ENCODE data around the gene CNIH1. TPM values are rescaled to one million over a fixed set of nuclear protein-coding genes. Genes with fewer than 3 reads are reported as not detected.

The CNIH1 gene
- total and polyA plus RNA-seq, 8 donors, result 10.8 to 43.5 (median 34.7) TPM

GRCh38 chr14:54435500-54435981, 5.6 kb downstream of the CNIH1 start:
- WGBS, 2 donors, result 88 to 90% methylated on average over 4 of the region's 4 CpGs
- intact Hi-C loops (cut with DNase I), result no loop called here
- ATAC-seq (no peak), DNase-seq (no peak), FAIRE-seq (no peak)
- Histone ChIP-seq H3K36me3 (no peaks in the 10 kb centered on the region), H3K27ac (no peak overlapping the region), H3K27me3 (no peaks in the 10 kb centered on the region), H3K9me3 (no peaks in the 10 kb centered on the region), H3K4me3 (no peak overlapping the region), H3K4me1 (peaks cover 3 to 12% (median 3%) of the 10 kb centered on the region in 3 donors)
- no peak for TF ChIP-seq CTCF (IDR thresholded peaks at IDR 0.05)

- 94% methylated on average over 2 of the region's 2 CpGs for WGBS, 2 donors
- FAIRE-seq, result no peak
- intact Hi-C loops (cut with DNase I), result no loop called here
- TF ChIP-seq CTCF (IDR thresholded peaks at IDR 0.05), result no peak
- H3K36me3 ChIP-seq, result peaks cover 0 to 17% (median 0%) of the 10 kb centered on the region in 3 donors
- no peak for ATAC-seq
- no peaks in the 10 kb centered on the region for H3K27me3 ChIP-seq
- no peaks in the 10 kb centered on the region for H3K4me1 ChIP-seq
- no peaks in the 10 kb centered on the region for H3K9me3 ChIP-seq
- no peak overlapping the region for H3K4me3 ChIP-seq
- DNase-seq, result no peak
- no peak overlapping the region for H3K27ac ChIP-seq
Observed at GRCh38 chr14:54428527-54428926, 12.6 kb downstream of the CNIH1 start.

- no peak for FAIRE-seq
- DNase-seq, result no peak
- intact Hi-C loops (cut with DNase I), result no loop called here
- H3K4me3 ChIP-seq, result no peak overlapping the region
- peaks cover 0 to 17% (median 0%) of the 10 kb centered on the region in 3 donors for H3K36me3 ChIP-seq
- H3K27ac ChIP-seq, result no peak overlapping the region
- WGBS, 2 donors, result 73 to 90% methylated on average over 3 of the region's 3 CpGs
- no peak for ATAC-seq
- H3K4me1 ChIP-seq, result no peaks in the 10 kb centered on the region
- no peaks in the 10 kb centered on the region for H3K9me3 ChIP-seq
- no peaks in the 10 kb centered on the region for H3K27me3 ChIP-seq
- no peak for TF ChIP-seq CTCF (IDR thresholded peaks at IDR 0.05)
Observed at GRCh38 chr14:54427871-54428270, 13.3 kb downstream of the CNIH1 start.

GRCh38 chr14:54425537-54426274, 15.5 kb downstream of the CNIH1 start:
- Histone ChIP-seq H3K36me3 (peaks cover 0 to 17% (median 0%) of the 10 kb centered on the region in 3 donors), H3K27ac (no peak overlapping the region), H3K4me1 (peaks cover 0 to 2% (median 0%) of the 10 kb centered on the region in 3 donors), H3K9me3 (no peaks in the 10 kb centered on the region), H3K27me3 (no peaks in the 10 kb centered on the region), H3K4me3 (no peak overlapping the region)
- TF ChIP-seq CTCF (IDR thresholded peaks at IDR 0.05), result no peak
- intact Hi-C loops (cut with DNase I), result no loop called here
- DNase-seq (no peak), FAIRE-seq (no peak), ATAC-seq (no peak)
- WGBS, 2 donors, result 91 to 95% methylated on average over 3 of the region's 3 CpGs

GRCh38 chr14:54425068-54425467, 16.1 kb downstream of the CNIH1 start:
- Histone ChIP-seq H3K27me3 (no peaks in the 10 kb centered on the region), H3K9me3 (no peaks in the 10 kb centered on the region), H3K4me1 (peaks cover 0 to 4% (median 0%) of the 10 kb centered on the region in 3 donors), H3K27ac (no peak overlapping the region), H3K4me3 (no peak overlapping the region), H3K36me3 (peaks cover 0 to 14% (median 0%) of the 10 kb centered on the region in 3 donors)
- no peak for TF ChIP-seq CTCF (IDR thresholded peaks at IDR 0.05)
- ATAC-seq (no peak), DNase-seq (no peak), FAIRE-seq (no peak)
- intact Hi-C loops (cut with DNase I), result no loop called here
- 71 to 93% methylated on average over 2 of the region's 2 CpGs for WGBS, 2 donors
